Suppressor macrophage treated with lipopolysaccharide for 4 hours (primary cell): ENCODE results near the gene CELA1.

Experiments
- DNase-seq: peaks from one replicate; pipeline ENCODE4 v3.0.0-alpha.2; 2020

CELA1 gene

GRCh38 chr12:51374361-51374760 lies 27.9 kb upstream of the CELA1 start:
- DNase-seq: no peak

- peak; percentile 55 for DNase-seq
These were observed 26.7 kb upstream of the CELA1 start for GRCh38 chr12:51373187-51373586.

- no peak for DNase-seq
These were observed 25.5 kb upstream of the CELA1 start for GRCh38 chr12:51372021-51372420.

- peak; percentile 52 for DNase-seq
These were observed 24.9 kb upstream of the CELA1 start for GRCh38 chr12:51371295-51371953.

- no peak for DNase-seq
These were observed 24.2 kb upstream of the CELA1 start for GRCh38 chr12:51370667-51371066.

GRCh38 chr12:51369581-51369980 lies 23.1 kb upstream of the CELA1 start:
- DNase-seq: no peak

GRCh38 chr12:51368640-51369517 lies 22.4 kb upstream of the CELA1 start:
- peak; percentile 85 for DNase-seq

GRCh38 chr12:51365276-51365675 lies 18.8 kb upstream of the CELA1 start:
- DNase-seq: no peak

- DNase-seq: no peak
These were observed 17.5 kb upstream of the CELA1 start for GRCh38 chr12:51364001-51364400.

- no peak for DNase-seq
These were observed 16.4 kb upstream of the CELA1 start for GRCh38 chr12:51362747-51363342.

GRCh38 chr12:51362307-51362706 lies 15.8 kb upstream of the CELA1 start:
- no peak for DNase-seq

GRCh38 chr12:51361161-51362016 lies 14.9 kb upstream of the CELA1 start:
- no peak for DNase-seq

- no peak for DNase-seq
These were observed 13.8 kb upstream of the CELA1 start for GRCh38 chr12:51360315-51360714.

- DNase-seq: no peak
These were observed 13.4 kb upstream of the CELA1 start for GRCh38 chr12:51359851-51360250.

- no peak for DNase-seq
These were observed 12.0 kb upstream of the CELA1 start for GRCh38 chr12:51358496-51358895.

- DNase-seq: peak; percentile 66
These were observed 11.0 kb upstream of the CELA1 start for GRCh38 chr12:51357374-51358047.

GRCh38 chr12:51351913-51352532 lies 5.5 kb upstream of the CELA1 start:
- peak; percentile 56 for DNase-seq

- DNase-seq: no peak
These were observed 2.5 kb upstream of the CELA1 start for GRCh38 chr12:51349026-51349425.

- DNase-seq: no peak
These were observed 1.6 kb upstream of the CELA1 start for GRCh38 chr12:51348116-51348515.

GRCh38 chr12:51345681-51346080 lies 798 bp downstream of the CELA1 start:
- DNase-seq: no peak

GRCh38 chr12:51343201-51343600 lies 3.3 kb downstream of the CELA1 start:
- no peak for DNase-seq

GRCh38 chr12:51342416-51342815 lies 4.1 kb downstream of the CELA1 start:
- no peak for DNase-seq
